Measurements from ENCODE around the gene PPM1N.

- TF ChIP-seq TSHZ2 (CRISPR knock-in tag; IDR thresholded peaks at IDR 0.05) = no peak
- TF ChIP-seq PATZ1 (CRISPR knock-in tag; IDR thresholded peaks at IDR 0.05; ENCODE audit: borderline replicate concordance) = peak; percentile 11; the same call in 1 of the 2 replicates
- TF ChIP-seq CSRNP3 (CRISPR knock-in tag; IDR thresholded peaks at IDR 0.05) = no peak
- no peak for TF ChIP-seq GLIS3 (CRISPR knock-in tag; IDR thresholded peaks at IDR 0.05)
- no peak for TF ChIP-seq TCF4 (CRISPR knock-in tag; IDR thresholded peaks at IDR 0.05; ENCODE audit: borderline replicate concordance)
- no peak for TF ChIP-seq TOX (CRISPR knock-in tag; IDR thresholded peaks at IDR 0.05; ENCODE audit: borderline replicate concordance)
Observed at GRCh38 chr19:45473682-45474605, 24.3 kb upstream of the PPM1N start.

Data from SK-N-SH treated with all-trans-retinoic acid at 6 μM for 48 hours (cell line).